GM19372 (cell line): Measurements from ENCODE around the gene JAKMIP1.
A peak's percentile ranks its signal among the peaks of the same experiment; 100 is the strongest.

Experiments
- ATAC-seq: cut with Tn5 transposase; IDR thresholded peaks from one replicate; pipeline ENCODE4 v1.9.1; 2021; ENCODE audit warnings: mild to moderate bottlenecking, low read depth, moderate library complexity; ENCODE audit not compliant: unreplicated experiment

Gene JAKMIP1

DNA sequence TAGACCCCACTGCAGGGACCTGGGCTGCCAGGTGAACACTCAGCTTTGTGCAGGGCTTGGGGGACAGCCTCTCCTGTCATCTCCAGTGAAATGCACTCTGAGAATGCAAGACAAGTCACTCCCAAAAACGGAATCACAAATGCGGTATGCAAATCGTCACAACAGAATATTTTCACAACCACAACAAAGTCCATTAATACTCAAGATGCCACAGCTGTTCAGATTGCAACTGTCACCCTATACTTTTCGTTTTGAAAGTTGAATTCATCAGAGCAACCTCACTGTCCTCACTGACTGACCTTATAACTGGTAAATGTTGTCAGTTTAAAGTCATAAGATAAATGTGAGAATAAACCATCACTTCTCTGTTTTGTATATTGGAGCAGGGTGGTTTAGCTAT lies 16.6 kb downstream of the JAKMIP1 start:
- ATAC-seq: peak; percentile 44

- no peak for ATAC-seq
These were observed 17.7 kb downstream of the JAKMIP1 start for GRCh38 chr4:6182376-6183280.

- peak; percentile 65 for ATAC-seq
These were observed 19.3 kb downstream of the JAKMIP1 start for GRCh38 chr4:6180841-6181631.

- no peak for ATAC-seq
These were observed 21.0 kb downstream of the JAKMIP1 start for GRCh38 chr4:6179362-6179761.

GRCh38 chr4:6178757-6179156 lies 21.6 kb downstream of the JAKMIP1 start:
- ATAC-seq: no peak

GRCh38 chr4:6177587-6178197 lies 22.7 kb downstream of the JAKMIP1 start:
- no peak for ATAC-seq

DNA sequence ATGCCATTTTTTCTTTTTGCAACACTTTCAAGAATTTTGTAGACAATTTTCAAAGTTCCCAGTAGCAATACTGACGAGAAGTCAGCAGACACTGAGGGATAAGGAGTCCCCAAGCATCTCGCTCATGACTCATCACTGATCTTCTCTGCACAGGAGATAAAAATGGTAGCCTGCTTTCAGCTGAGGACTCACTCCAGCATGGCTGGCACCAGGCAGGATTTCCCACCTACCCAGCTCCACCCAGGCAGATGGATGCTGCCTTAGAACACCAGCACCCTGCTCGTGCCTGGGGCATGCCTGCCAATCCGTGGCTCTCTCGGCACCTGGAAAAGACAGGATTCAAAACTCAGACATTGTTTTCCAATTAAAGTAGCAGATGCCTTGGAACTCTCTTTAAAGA lies 24.9 kb downstream of the JAKMIP1 start:
- ATAC-seq: no peak

DNA sequence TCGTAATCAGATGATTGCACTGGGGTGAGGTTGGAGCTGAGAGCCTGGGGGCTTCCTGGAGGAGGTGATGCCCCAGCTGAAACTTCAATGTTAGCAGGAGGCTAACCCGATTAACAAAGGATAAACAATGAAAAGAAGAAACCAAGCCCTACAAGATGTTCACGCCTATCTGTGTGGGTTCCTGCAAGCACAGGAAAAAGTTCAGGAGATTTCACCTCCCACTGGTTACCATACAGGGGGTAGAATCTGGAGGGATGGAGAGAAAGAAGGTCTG lies 27.5 kb downstream of the JAKMIP1 start:
- no peak for ATAC-seq

DNA sequence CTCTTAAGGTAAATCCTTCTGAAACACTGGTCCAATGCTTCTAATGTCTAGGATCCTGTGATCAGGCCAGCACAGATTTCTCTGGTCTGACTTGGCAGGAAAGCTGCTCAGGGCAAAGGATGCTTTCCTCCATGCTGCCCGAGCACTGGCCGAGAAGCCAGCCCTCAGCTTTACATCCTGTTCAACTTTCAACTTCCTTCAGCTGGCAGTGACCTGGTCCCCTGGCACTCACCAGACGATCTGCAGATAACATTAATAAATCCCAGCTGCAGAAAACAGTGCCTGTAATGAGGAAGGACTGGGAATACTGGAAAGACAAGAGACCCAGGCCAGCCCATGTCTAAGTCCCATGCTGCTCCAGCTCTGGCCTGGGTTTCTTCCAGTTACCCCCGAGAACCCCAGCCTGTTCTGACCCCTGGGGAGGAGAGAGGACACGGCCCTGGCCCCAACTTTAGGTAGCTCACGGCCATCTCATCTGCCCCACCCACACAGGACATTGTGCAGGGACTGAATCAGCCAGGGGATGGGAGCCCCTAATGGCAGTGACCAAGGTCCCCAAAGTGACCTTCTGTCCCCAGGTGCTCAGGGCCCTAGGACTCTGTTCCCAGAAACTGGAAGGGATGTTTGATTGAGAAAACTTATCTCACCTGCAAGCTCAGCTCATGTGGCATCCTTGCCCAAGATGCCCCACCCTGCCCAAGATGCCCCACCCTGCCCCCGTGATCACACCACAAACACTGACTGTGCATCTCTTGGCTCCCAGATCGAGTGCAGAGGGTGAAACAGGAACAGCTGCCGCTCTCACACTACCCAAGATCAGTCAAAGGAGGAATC lies 28.0 kb downstream of the JAKMIP1 start:
- ATAC-seq: no peak

DNA sequence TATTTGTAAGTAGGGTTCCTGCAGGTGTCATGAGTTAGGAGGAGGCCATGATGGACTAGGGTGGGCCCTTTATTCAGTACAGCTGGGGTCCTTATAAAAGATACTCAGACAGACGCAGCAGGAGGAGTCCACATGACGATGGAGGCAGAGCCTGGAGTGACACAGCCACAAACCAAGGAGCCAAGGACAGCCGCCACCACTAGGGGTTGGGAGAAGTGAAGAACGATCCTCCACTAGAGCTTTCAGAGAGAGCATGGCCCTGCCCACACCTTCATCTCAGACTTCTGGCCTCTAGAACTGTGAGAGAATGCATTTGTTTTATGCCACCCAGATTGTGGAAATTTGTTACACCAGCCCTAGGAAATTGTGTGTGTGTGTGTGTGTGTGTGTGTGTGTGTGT lies 31.1 kb downstream of the JAKMIP1 start:
- ATAC-seq: no peak

- ATAC-seq: no peak
These were observed 34.6 kb downstream of the JAKMIP1 start for GRCh38 chr4:6165766-6166165.

GRCh38 chr4:6162885-6163284 lies 37.5 kb downstream of the JAKMIP1 start:
- no peak for ATAC-seq

GRCh38 chr4:6161921-6162464 lies 38.4 kb downstream of the JAKMIP1 start:
- no peak for ATAC-seq

DNA sequence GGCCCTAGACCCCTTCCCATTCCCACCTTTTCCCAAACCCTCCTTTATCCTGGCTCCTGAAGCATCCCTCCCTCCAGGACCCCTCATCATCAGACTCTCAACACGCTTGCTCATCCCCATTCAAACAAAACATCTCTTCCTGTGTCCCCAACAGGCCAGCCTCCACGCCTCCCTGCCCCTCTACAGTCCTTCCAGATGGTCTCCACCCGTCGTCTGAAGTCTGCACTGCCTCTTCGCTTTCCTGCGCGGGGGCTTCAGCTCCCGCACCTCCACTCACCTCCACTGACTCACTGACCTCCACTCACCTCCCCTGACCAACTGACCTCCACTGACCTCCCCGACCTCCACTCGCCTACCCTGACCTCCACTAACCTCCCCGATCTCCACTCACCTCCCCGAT lies 39.8 kb downstream of the JAKMIP1 start:
- no peak for ATAC-seq

DNA sequence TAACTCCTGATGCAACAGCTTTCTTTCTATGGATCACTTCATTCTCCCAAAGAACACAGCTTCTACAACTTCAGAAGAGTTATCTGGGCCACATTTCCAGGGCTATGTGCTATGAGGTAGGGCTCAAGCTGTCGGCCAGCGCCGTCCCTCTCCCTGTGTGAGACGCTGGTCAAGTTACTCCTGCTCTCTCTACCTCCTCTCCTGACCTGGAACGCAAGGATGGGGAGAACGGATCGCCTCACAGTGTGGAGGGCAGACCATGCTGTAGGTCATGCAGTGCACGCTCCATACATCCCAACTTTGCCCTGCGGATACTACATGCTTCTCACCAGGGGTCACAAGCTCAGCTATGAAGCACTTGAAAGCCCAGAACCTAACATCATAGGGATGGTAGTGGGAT lies 42.4 kb downstream of the JAKMIP1 start:
- ATAC-seq: no peak

- ATAC-seq: no peak
These were observed 44.2 kb downstream of the JAKMIP1 start for GRCh38 chr4:6155996-6156750.

DNA sequence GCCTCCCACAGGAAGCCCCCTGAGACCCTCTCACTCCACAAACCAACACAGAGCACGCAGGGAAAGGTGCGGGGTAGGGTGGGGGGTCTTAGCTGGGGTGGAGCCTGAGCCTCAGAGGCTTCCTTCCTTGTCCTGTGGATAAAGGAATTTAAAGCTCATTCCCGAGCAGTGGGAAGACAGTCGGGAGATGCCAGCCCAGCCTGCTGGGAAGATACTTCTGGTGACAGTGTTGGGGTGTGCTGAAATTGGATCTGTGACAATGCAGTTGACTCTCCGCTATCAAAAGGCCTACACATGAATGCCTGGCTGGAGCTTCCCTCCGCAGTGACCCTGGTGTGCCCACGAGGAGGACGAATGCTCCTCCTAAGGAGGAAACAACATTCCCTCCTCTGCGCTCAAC lies 45.5 kb downstream of the JAKMIP1 start:
- no peak for ATAC-seq

DNA sequence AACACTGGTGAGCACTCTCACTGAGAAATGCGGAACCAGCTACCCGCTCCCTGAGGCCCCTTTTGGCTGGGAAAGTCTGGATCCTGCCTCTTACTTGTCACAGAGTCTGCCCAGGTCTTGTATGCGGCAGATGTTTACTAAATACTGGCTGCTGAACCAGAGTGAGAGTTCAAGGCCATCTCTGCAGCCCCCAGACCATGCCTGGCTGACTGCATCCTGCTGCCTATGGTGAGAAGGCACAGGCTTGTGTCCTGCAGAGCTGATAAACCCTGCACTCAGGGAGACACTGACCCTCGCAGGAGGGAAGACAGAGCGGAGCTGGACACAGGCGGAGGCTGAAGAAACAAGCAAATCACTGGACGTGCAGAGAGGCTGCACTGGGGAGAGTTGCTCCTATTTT lies 46.5 kb downstream of the JAKMIP1 start:
- no peak for ATAC-seq

DNA sequence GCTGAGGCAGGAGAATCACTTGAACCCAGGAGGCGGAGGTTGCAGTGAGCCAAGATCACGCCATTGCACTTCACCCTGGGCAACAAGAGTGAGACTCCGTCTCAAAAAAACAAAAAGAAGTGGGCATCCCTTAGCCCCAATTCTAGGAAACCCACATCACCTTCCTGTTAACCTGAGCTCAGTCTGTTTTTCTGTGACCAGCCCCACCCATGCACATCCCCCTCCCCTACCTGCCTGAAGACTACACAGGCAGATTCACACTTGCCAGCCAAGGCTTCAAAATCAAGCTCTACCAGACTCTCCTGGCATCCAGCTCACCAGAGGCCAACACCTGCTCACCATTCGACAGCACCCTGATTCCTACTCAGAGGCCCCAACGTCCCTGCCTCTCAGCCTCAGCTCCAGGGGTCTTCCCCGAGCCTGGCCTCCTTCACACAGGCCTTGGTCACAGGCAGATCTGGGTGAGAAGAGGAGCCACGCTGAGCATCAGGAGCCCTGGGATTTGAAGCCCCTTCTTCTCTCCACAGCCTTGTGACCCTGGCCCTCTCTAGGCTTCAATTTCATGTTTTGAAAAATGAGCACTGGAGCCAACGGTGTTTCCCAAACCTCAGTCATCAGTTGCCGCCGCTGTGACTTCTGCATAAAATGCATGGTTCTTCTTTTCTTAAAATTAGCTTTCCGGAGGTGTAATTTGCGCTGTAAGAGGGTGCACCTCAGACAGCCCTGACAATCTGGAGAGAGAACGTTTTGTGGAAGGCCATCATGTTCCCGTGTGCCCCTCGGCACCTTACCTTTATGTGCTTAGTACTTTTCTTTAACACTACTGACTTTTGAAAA lies 47.3 kb downstream of the JAKMIP1 start:
- ATAC-seq: no peak
